Sigmoid colon (tissue), 7 donors: ENCODE data around the gene IZUMO3. TPM values are rescaled to one million over a fixed set of nuclear protein-coding genes. Genes with fewer than 3 reads are reported as not detected.

Experiments used
- DNase-seq: peaks from one replicate; pipeline ENCODE4 v3.0.0-alpha.2; 2019
- H3K27ac ChIP-seq, 4 donors: fragments of 200-600 bp; sonication (generic); one replicate each; pipeline ENCODE4 v1.5.1; 2016 to 2019; ENCODE audit warnings: mild to moderate bottlenecking in 1 of 4
- H3K27me3 ChIP-seq, 3 donors: fragments of 200-600 bp; sonication (generic); one replicate each; pipeline ENCODE4 v1.5.1; 2019; ENCODE audit warnings: mild to moderate bottlenecking in 1 of 3
- H3K36me3 ChIP-seq, 4 donors: fragments of 200-600 bp; sonication (generic); one replicate each; pipeline ENCODE4 v1.5.1; 2016 to 2019
- H3K4me1 ChIP-seq, 4 donors: fragments of 200-600 bp; sonication (generic); one replicate each; pipeline ENCODE4 v1.5.1; 2017 to 2019
- H3K4me3 ChIP-seq, 4 donors: fragments of 200-600 bp; sonication (generic); one replicate each; pipeline ENCODE4 v1.5.1; 2017 to 2019; ENCODE audit warnings: mild to moderate bottlenecking in 2 of 4, moderate library complexity in 1 of 4
- H3K9me3 ChIP-seq, 4 donors: fragments of 200-600 bp in 3 of 4; sonication (generic) in 3 of 4; one replicate each; pipeline versions ENCODE4 v1.5.1 to v1.6.1; 2013 to 2019
- CTCF ChIP-seq, 4 experiments: fragments of 450-650 bp in 3 of 4; fragments of 200-600 bp in 1 of 4; IDR thresholded peaks; one replicate each; pipeline ENCODE4 v1.5.1; 2016 to 2019; ENCODE audit warnings: antibody characterized with exemption in 4 of 4, mild to moderate bottlenecking in 3 of 4, moderate library complexity in 2 of 4
- EP300 ChIP-seq, 4 donors: sonication (generic); formaldehyde crosslinking; IDR thresholded peaks; one replicate each; pipeline ENCODE4 v1.6.1; 2017; ENCODE audit warnings: antibody characterized with exemption in 4 of 4
- POLR2A ChIP-seq, 2 donors: fragments of 450-650 bp; IDR thresholded peaks; one replicate each; pipeline ENCODE4 v1.6.1; 2016; ENCODE audit warnings: antibody characterized with exemption in 2 of 2, mild to moderate bottlenecking in 2 of 2, moderate library complexity in 2 of 2
- POLR2AphosphoS5 ChIP-seq, 4 donors: sonication (generic); formaldehyde crosslinking; IDR thresholded peaks; one replicate each; pipeline ENCODE4 v1.6.1; 2017; ENCODE audit warnings: antibody characterized with exemption in 4 of 4
- WGBS, 2 donors: extraction: QIAGEN DNeasy Blood & Tissue Kit; methylation state at CpG; one replicate each; pipeline ENCODE4 v1.1.7; 2013; 5-methylcytosine and 5-hydroxymethylcytosine counted together
- intact Hi-C: fragments of 100-400 bp; cut with DNase I; formaldehyde crosslinking; loops from one replicate; pipeline ENCODE4 v1.15.1; 2023
- polyA plus RNA-seq, 3 donors: library from polyadenylated mRNA; stranded (reverse); fragments of 200-250 nt; gene quantifications; one replicate each; pipeline ENCODE4 v1.2.3, GENCODE V29; 2013
- total RNA-seq, 4 donors: library from RNA; depleted of rRNA; stranded (reverse); fragments of >200 nt; gene quantifications; one replicate each; pipeline ENCODE4 v1.1.0, GENCODE V29; 2016
- donor health status: healthy with polysubstance abuse.
- donor health status: Bipolar disorder and iron deficiency.
- donor health status: healthy.

IZUMO3 gene
- total RNA-seq (not detected), polyA plus RNA-seq (not detected)

- no peaks in the 10 kb centered on the region for H3K9me3 ChIP-seq
- H3K4me1 ChIP-seq: no peaks in the 10 kb centered on the region
- no peaks in the 10 kb centered on the region for H3K27me3 ChIP-seq
- TF ChIP-seq POLR2A (IDR thresholded peaks at IDR 0.05) (no peak), POLR2AphosphoS5 (IDR thresholded peaks at IDR 0.05) (no peak), EP300 (IDR thresholded peaks at IDR 0.05) (no peak), CTCF (IDR thresholded peaks at IDR 0.05) (no peak)
- H3K4me3 ChIP-seq: no peak within 1 kb of the TSS
- 95 to 97% methylated on average over 3 of the region's 3 CpGs for WGBS, 2 donors
- intact Hi-C loops: no loop called here
- no peak within 1 kb of the TSS for H3K27ac ChIP-seq
- DNase-seq: no peak
- no peaks in the 10 kb centered on the region for H3K36me3 ChIP-seq
These were observed at the start of gene IZUMO3 for GRCh38 chr9:24545847-24546522. TSS of gene IZUMO3 (minus strand) at chr9:24545897. CDS start at chr9:24545649, 248 bp downstream.

- no peaks in the 10 kb centered on the region for H3K36me3 ChIP-seq
- no peak overlapping the region for H3K27ac ChIP-seq
- H3K27me3 ChIP-seq: no peaks in the 10 kb centered on the region
- 24 to 70% methylated on average over 8 of the region's 8 CpGs for WGBS, 2 donors
- no peaks in the 10 kb centered on the region for H3K4me1 ChIP-seq
- no peak overlapping the region for H3K4me3 ChIP-seq
- no peak for TF ChIP-seq CTCF (IDR thresholded peaks at IDR 0.05)
- H3K9me3 ChIP-seq: no peaks in the 10 kb centered on the region
- DNase-seq: no peak
- intact Hi-C loops: no loop called here
These were observed 48.6 kb upstream of the IZUMO3 start for GRCh38 chr9:24594234-24594850.

- H3K9me3 ChIP-seq: peaks cover 0 to 2% (median 0%) of the 10 kb centered on the region in 4 donors
- no peak overlapping the region for H3K27ac ChIP-seq
- WGBS, 2 donors: 60 to 80% methylated on average over 1 of the region's 1 CpG
- TF ChIP-seq POLR2A (IDR thresholded peaks at IDR 0.05) (no peak), POLR2AphosphoS5 (IDR thresholded peaks at IDR 0.05) (no peak), CTCF (IDR thresholded peaks at IDR 0.05) (no peak), EP300 (IDR thresholded peaks at IDR 0.05) (no peak)
- H3K27me3 ChIP-seq: no peaks in the 10 kb centered on the region
- DNase-seq: no peak
- no peaks in the 10 kb centered on the region for H3K4me1 ChIP-seq
- H3K36me3 ChIP-seq: no peaks in the 10 kb centered on the region
- no peak overlapping the region for H3K4me3 ChIP-seq
- intact Hi-C loops: no loop called here
These were observed 44.7 kb upstream of the IZUMO3 start for GRCh38 chr9:24590432-24590831.

- no peak for TF ChIP-seq CTCF (IDR thresholded peaks at IDR 0.05)
- TF ChIP-seq POLR2A (IDR thresholded peaks at IDR 0.05): no peak
- TF ChIP-seq POLR2AphosphoS5 (IDR thresholded peaks at IDR 0.05): no peak
- TF ChIP-seq EP300 (IDR thresholded peaks at IDR 0.05): no peak
- no peaks in the 10 kb centered on the region for H3K27me3 ChIP-seq
- peaks cover 0 to 2% (median 0%) of the 10 kb centered on the region in 4 donors for H3K9me3 ChIP-seq
- no peaks in the 10 kb centered on the region for H3K4me1 ChIP-seq
- 77 to 85% methylated on average over 2 of the region's 2 CpGs for WGBS, 2 donors
- intact Hi-C loops: no loop called here
- H3K4me3 ChIP-seq: no peak overlapping the region
- DNase-seq: no peak
- H3K36me3 ChIP-seq: no peaks in the 10 kb centered on the region
- no peak overlapping the region for H3K27ac ChIP-seq
These were observed 42.2 kb upstream of the IZUMO3 start for GRCh38 chr9:24587883-24588282.
